ENCODE results near the gene CCDC91.

Gene CCDC91

DNA sequence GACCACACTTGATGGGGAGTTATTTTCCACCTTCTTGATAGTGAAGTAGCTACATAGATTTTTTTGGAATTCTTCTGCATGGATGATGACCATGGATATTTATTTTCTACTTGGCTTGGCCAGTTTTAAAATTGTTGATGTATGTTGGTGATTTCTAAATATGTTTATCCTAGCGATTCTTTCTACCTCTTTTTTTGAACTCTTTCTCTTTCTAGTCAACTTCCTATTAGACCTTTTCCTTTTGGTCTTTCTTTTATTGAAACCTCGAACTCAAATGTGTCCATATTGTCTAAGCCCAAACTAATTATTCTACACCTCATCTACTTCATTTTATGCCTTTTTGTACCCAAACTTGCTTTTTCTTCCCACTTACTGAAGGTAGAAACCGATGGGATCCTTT is 37.0 kb downstream of the CCDC91 start:
- DNase-seq (ENCODE audit: extremely low spot score): no peak
- ChIA-PET POLR2A (no interaction called here), CTCF (no interaction called here)
- TF ChIP-seq NFRKB (IDR thresholded peaks at IDR 0.05) (no peak), FOXM1 (IDR thresholded peaks at IDR 0.05; ENCODE audit: borderline replicate concordance) (no peak), ZNF384 (IDR thresholded peaks at IDR 0.05) (no peak), SUZ12 (IDR thresholded peaks at IDR 0.05) (no peak)

DNA sequence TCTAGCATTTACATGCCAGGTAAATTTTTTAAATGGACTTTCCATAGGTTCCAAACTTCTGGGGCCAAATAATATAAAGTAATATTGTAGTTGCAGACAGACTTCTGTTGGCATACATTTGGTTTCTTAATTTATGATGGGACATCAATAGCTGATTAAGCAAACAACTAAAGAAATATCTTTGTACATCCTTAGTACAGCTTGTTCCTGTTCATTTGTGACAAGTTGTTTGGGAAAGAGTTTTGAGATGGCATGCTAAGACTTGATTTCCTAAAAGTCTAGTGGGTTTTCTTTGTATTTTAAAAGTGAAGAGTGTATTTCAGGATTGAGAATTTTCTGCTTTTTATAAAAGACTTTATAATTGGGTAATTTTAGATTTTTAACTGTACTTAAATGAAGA is 41.0 kb downstream of the CCDC91 start:
- DNase-seq (ENCODE audit: extremely low spot score): no peak
- TF ChIP-seq LEF1 (IDR thresholded peaks at IDR 0.05; ENCODE audit: borderline replicate concordance): no peak
- no peak for TF ChIP-seq TARDBP (IDR thresholded peaks at IDR 0.05)
- TF ChIP-seq FOXK2 (IDR thresholded peaks at IDR 0.05): no peak
- no peak for TF ChIP-seq SP1 (IDR thresholded peaks at IDR 0.05)
- no peak for TF ChIP-seq ZNF384 (IDR thresholded peaks at IDR 0.05)
- TF ChIP-seq SUZ12 (IDR thresholded peaks at IDR 0.05): no peak
- no peak for TF ChIP-seq NFRKB (IDR thresholded peaks at IDR 0.05)
- TF ChIP-seq FOXM1 (IDR thresholded peaks at IDR 0.05; ENCODE audit: borderline replicate concordance): no peak
- TF ChIP-seq BHLHE40 (IDR thresholded peaks at IDR 0.05; ENCODE audit: borderline replicate concordance): no peak
- no peak for TF ChIP-seq L3MBTL2 (conservative IDR thresholded peaks at IDR 0.05)
- TF ChIP-seq, protein P1, sequence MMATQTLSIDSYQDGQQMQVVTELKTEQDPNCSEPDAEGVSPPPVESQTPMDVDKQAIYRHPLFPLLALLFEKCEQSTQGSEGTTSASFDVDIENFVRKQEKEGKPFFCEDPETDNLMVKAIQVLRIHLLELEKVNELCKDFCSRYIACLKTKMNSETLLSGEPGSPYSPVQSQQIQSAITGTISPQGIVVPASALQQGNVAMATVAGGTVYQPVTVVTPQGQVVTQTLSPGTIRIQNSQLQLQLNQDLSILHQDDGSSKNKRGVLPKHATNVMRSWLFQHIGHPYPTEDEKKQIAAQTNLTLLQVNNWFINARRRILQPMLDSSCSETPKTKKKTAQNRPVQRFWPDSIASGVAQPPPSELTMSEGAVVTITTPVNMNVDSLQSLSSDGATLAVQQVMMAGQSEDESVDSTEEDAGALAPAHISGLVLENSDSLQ (IDR thresholded peaks at IDR 0.05): no peak
- TF ChIP-seq ARNT (IDR thresholded peaks at IDR 0.05): no peak
- POLR2A ChIA-PET: no interaction called here
- CTCF ChIA-PET: no interaction called here

DNA sequence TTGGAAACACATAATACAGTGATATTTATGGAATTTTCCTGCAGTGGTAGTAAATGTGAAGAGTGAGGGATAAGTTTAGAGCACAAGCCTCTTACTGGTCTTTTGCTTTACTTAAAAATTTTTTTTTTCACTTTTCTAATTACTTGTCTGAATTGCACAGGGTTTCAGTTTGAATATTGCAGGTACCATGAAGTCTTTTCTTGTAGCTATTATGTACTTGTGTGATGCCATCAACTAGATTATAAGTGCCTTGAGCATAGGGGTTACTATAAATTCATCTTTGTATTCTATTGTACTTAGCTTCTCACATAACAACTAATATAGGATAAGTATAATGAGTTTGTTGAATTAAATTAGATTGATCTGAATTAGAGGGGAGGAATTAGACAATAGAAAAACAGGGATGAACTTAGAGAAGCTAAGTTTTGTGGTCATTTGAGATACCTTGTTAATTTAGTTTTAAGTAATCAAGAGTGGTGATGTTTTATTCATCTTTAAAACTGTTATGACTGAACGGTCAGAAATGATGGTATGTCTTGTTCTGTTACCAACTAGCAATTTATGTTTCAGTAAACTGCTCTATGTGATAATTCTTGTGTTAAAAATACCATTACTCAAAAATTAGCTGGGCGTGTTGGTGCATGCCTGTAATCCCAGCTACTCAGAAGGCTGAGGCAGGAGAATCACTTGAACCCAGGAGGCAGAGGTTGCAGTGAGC is 42.1 kb downstream of the CCDC91 start:
- TF ChIP-seq SUZ12 (IDR thresholded peaks at IDR 0.05) (no peak), L3MBTL2 (conservative IDR thresholded peaks at IDR 0.05) (no peak), ZNF384 (IDR thresholded peaks at IDR 0.05) (no peak), CTBP1 (IDR thresholded peaks at IDR 0.05; ENCODE audit: borderline replicate concordance) (no peak)
- POLR2A ChIA-PET: no interaction called here
- no peak for DNase-seq (ENCODE audit: extremely low spot score)
- CTCF ChIA-PET: no interaction called here

DNA sequence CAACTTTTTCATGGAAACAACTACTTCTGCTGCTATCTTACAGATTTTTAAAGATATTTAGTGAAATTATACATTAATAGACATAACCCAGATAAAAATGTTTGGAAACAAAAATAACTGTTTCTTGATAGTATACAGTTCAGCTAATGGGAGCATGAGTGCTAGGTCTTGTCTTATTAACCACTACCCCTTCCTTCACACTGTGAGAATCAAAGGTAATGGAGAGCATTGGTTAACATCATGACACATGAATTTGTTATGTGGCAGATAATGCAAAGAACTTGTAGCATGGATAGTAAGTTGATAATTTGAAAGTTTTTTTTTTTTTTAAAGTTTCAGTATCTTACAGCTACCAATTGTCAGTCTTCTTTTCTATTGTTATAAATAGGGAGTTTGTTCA is 44.2 kb downstream of the CCDC91 start:
- POLR2A ChIA-PET: no interaction called here
- DNase-seq (ENCODE audit: extremely low spot score): no peak
- TF ChIP-seq L3MBTL2 (conservative IDR thresholded peaks at IDR 0.05): no peak
- TF ChIP-seq SUZ12 (IDR thresholded peaks at IDR 0.05): no peak
- no peak for TF ChIP-seq ZNF384 (IDR thresholded peaks at IDR 0.05)
- no peak for TF ChIP-seq ELF4 (IDR thresholded peaks at IDR 0.05)
- no peak for TF ChIP-seq CTBP1 (IDR thresholded peaks at IDR 0.05; ENCODE audit: borderline replicate concordance)
- CTCF ChIA-PET: interaction anchor here (0.7 kb wide), 1 partner anchor 31 kb away, joined by 4 read pairs; no protein-coding TSS in a partner anchor

DNA sequence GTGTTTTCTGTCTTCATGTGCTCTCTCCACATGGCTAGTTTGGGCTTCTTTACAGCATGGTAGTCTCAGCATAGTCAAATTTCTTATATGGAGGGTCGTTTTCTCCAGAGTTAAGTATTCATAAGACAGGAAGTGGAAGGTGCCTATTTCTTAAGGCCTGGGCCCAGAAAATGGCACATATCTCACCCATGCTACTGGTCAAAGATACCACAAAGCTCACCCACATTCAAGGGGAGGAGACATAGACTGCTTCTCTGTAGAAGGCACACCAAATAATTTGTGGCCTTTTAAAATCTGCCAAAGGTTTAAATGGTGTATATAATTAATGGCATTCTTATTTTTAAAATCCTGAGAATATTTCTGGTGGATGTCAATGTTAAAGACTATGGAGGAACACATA is 44.8 kb downstream of the CCDC91 start:
- ChIA-PET POLR2A (no interaction called here), CTCF (interaction anchor here (0.7 kb wide), 1 partner anchor 30 kb away, joined by 4 read pairs; no protein-coding TSS in a partner anchor)
- DNase-seq (ENCODE audit: extremely low spot score): no peak
- TF ChIP-seq, protein P1 (IDR thresholded peaks at IDR 0.05): no peak
- no peak for TF ChIP-seq CTBP1 (IDR thresholded peaks at IDR 0.05; ENCODE audit: borderline replicate concordance)
- TF ChIP-seq SUZ12 (IDR thresholded peaks at IDR 0.05): no peak
- no peak for TF ChIP-seq HDGF (IDR thresholded peaks at IDR 0.05; ENCODE audit: borderline replicate concordance)
- no peak for TF ChIP-seq FOXA1 (IDR thresholded peaks at IDR 0.05)
- TF ChIP-seq L3MBTL2 (conservative IDR thresholded peaks at IDR 0.05): no peak
- TF ChIP-seq TARDBP (IDR thresholded peaks at IDR 0.05): no peak
- TF ChIP-seq NFRKB (IDR thresholded peaks at IDR 0.05): no peak
- no peak for TF ChIP-seq ELF4 (IDR thresholded peaks at IDR 0.05)
- no peak for TF ChIP-seq FOXK2 (IDR thresholded peaks at IDR 0.05)
- TF ChIP-seq ZNF384 (IDR thresholded peaks at IDR 0.05): no peak
- TF ChIP-seq LEF1 (IDR thresholded peaks at IDR 0.05; ENCODE audit: borderline replicate concordance): no peak

DNA sequence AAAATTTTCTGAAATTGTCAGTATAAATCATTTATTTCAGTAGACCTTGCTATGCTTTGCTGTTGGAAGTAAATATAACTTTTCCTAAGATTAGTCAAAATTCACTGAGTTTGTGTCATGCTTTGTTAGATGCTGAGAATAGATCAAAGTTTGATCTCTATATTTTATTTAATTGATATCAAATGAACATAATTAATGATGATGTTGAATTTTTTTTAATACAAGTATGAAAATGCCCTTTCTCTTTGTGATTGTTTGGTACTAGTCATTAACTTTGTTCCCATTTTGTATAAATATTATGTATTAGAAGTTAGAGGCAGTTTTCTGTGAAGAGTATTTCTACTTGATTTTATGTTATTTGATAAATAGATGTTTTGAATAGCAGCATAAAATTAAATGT is 45.7 kb downstream of the CCDC91 start:
- ChIA-PET POLR2A (no interaction called here), CTCF (no interaction called here)
- no peak for DNase-seq (ENCODE audit: extremely low spot score)
- TF ChIP-seq CTBP1 (IDR thresholded peaks at IDR 0.05; ENCODE audit: borderline replicate concordance): no peak
- TF ChIP-seq SUZ12 (IDR thresholded peaks at IDR 0.05): no peak
- TF ChIP-seq, protein P1 (IDR thresholded peaks at IDR 0.05): no peak
- no peak for TF ChIP-seq NFRKB (IDR thresholded peaks at IDR 0.05)
- no peak for TF ChIP-seq ZNF384 (IDR thresholded peaks at IDR 0.05)
- no peak for TF ChIP-seq HDGF (IDR thresholded peaks at IDR 0.05; ENCODE audit: borderline replicate concordance)
- no peak for TF ChIP-seq ARNT (IDR thresholded peaks at IDR 0.05)
- no peak for TF ChIP-seq SP1 (IDR thresholded peaks at IDR 0.05)
- no peak for TF ChIP-seq FOXK2 (IDR thresholded peaks at IDR 0.05)
- TF ChIP-seq L3MBTL2 (conservative IDR thresholded peaks at IDR 0.05): no peak
- TF ChIP-seq FOXA1 (IDR thresholded peaks at IDR 0.05): no peak
- no peak for TF ChIP-seq BHLHE40 (IDR thresholded peaks at IDR 0.05; ENCODE audit: borderline replicate concordance)
- TF ChIP-seq TARDBP (IDR thresholded peaks at IDR 0.05): no peak
- no peak for TF ChIP-seq FOXM1 (IDR thresholded peaks at IDR 0.05; ENCODE audit: borderline replicate concordance)
- no peak for TF ChIP-seq ELF4 (IDR thresholded peaks at IDR 0.05)
- no peak for TF ChIP-seq LEF1 (IDR thresholded peaks at IDR 0.05; ENCODE audit: borderline replicate concordance)

DNA sequence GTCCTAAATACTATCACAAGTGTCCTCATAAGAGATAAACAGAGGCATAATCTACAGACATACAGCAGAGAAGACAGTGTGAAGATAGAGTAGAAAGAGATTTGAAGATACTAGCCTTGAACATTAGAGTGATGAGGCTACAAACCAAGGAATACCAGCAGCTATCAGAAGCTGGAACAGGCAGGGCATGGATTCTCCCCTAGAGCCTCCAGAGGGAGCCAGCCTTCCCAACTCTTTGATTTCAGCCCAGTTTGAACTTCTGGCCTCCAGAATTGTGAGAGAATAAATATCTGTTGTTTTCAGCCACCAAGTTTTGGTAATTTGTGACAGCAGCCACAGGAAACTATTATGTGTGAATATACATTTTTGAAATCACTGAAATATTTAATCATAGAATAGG is 47.2 kb downstream of the CCDC91 start:
- TF ChIP-seq ARNT (IDR thresholded peaks at IDR 0.05): no peak
- TF ChIP-seq TARDBP (IDR thresholded peaks at IDR 0.05): no peak
- no peak for TF ChIP-seq BHLHE40 (IDR thresholded peaks at IDR 0.05; ENCODE audit: borderline replicate concordance)
- TF ChIP-seq NFRKB (IDR thresholded peaks at IDR 0.05): no peak
- no peak for TF ChIP-seq ELF4 (IDR thresholded peaks at IDR 0.05)
- no peak for TF ChIP-seq FOXA1 (IDR thresholded peaks at IDR 0.05)
- TF ChIP-seq FOXK2 (IDR thresholded peaks at IDR 0.05): no peak
- no peak for TF ChIP-seq HDGF (IDR thresholded peaks at IDR 0.05; ENCODE audit: borderline replicate concordance)
- TF ChIP-seq FOXM1 (IDR thresholded peaks at IDR 0.05; ENCODE audit: borderline replicate concordance): no peak
- no peak for TF ChIP-seq SUZ12 (IDR thresholded peaks at IDR 0.05)
- TF ChIP-seq, protein P1 (IDR thresholded peaks at IDR 0.05): no peak
- TF ChIP-seq L3MBTL2 (conservative IDR thresholded peaks at IDR 0.05): no peak
- no peak for TF ChIP-seq LEF1 (IDR thresholded peaks at IDR 0.05; ENCODE audit: borderline replicate concordance)
- TF ChIP-seq SP1 (IDR thresholded peaks at IDR 0.05): no peak
- no peak for TF ChIP-seq CTBP1 (IDR thresholded peaks at IDR 0.05; ENCODE audit: borderline replicate concordance)
- TF ChIP-seq ZNF384 (IDR thresholded peaks at IDR 0.05): no peak
- ChIA-PET CTCF (no interaction called here), POLR2A (no interaction called here)
- DNase-seq (ENCODE audit: extremely low spot score): no peak
